Measurements from ENCODE around the gene CAST. TPM values are rescaled to one million over a fixed set of nuclear protein-coding genes. Genes with fewer than 3 reads are reported as not detected.

Gene CAST
- total and polyA plus RNA-seq, 2 donors (not counting 3 experiments of a cell fraction or from before 2014, with no cell fraction given): 33.7 to 194 TPM

GRCh38 chr5:96729156-96729555 is 67.0 kb downstream of the CAST start:
- TF ChIP-seq JUN (IDR thresholded peaks at IDR 0.05; ENCODE audit: borderline replicate concordance, insufficient read depth, insufficient read length, low read depth) (no peak), POLR2A (IDR thresholded peaks at IDR 0.05; ENCODE audit: low read depth, low read length) (no peak), CTCF (IDR thresholded peaks at IDR 0.05; ENCODE audit: extremely low read depth in 1 of 2, insufficient read depth in 1 of 2, low read depth in 1 of 2, low read length in 2 of 2) (no peak), POLR2AphosphoS5 (IDR thresholded peaks at IDR 0.05; ENCODE audit: insufficient read depth, low read depth, low read length) (no peak), FOS (IDR thresholded peaks at IDR 0.05; ENCODE audit: borderline replicate concordance, insufficient read depth, low read length) (no peak), EZH2 (IDR thresholded peaks at IDR 0.05; ENCODE audit: borderline replicate concordance, low read depth, low read length, severe bottlenecking) (no peak), MYC (IDR thresholded peaks at IDR 0.05; ENCODE audit: low read depth, low read length) (no peak), GATA2 (IDR thresholded peaks at IDR 0.05; ENCODE audit: insufficient read depth, insufficient read length, low read depth, low read length) (no peak)
- TF ChIP-seq, protein P1, sequence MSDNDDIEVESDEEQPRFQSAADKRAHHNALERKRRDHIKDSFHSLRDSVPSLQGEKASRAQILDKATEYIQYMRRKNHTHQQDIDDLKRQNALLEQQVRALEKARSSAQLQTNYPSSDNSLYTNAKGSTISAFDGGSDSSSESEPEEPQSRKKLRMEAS (IDR thresholded peaks at IDR 0.05; ENCODE audit: insufficient read depth, insufficient read length): no peak
- dilution Hi-C loops (cut with MboI; ENCODE audit: extremely low pct_ligation_motif_present, low sequenced_read_pairs) (no loop called here), intact Hi-C loops (cut with micrococcal nuclease) (loop anchor here (1.0 to 2.0 kb wide), 2 partner anchors 115 to 384 kb away; no protein-coding TSS in a partner anchor)
- no peak overlapping the region for H3K4me3 ChIP-seq (replicated peaks in 1 of 3; ENCODE audit: insufficient read depth in 1 of 3, low read depth in 1 of 3, low read length in 3 of 3)
- ChIA-PET POLR2A (no interaction called here), CTCF (interaction anchor here (1.6 to 4.1 kb wide), 5 partner anchors 9 to 384 kb away, joined by 3 to 31 read pairs (median 6); no protein-coding TSS in a partner anchor)
- peaks cover 3% of the 10 kb centered on the region for H3K79me2 ChIP-seq (ENCODE audit: control insufficient read depth, insufficient read depth, low read length)
- no peaks in the 10 kb centered on the region for H4K20me1 ChIP-seq (replicated peaks; ENCODE audit: control insufficient read depth, extremely low read depth, insufficient read depth, low read length)
- H3K36me3 ChIP-seq (ENCODE audit: control insufficient read depth in 2 of 2, extremely low read depth in 1 of 2, insufficient read depth in 2 of 2, low read length in 2 of 2): peaks cover 5 to 9% of the 10 kb centered on the region in 2 experiments
- DNase-seq (ENCODE audit: low read depth, low spot score) (no peak), FAIRE-seq (no peak)
- H3K9me3 ChIP-seq (replicated peaks; ENCODE audit: control insufficient read depth, insufficient read depth, low read length): no peaks in the 10 kb centered on the region
- BruUV-seq (replicated peaks): no TSS peak
- H3K4me2 ChIP-seq (ENCODE audit: insufficient read depth, low read length): no peak overlapping the region
- no peak overlapping the region for H3K27ac ChIP-seq (ENCODE audit: insufficient read depth, low read depth, low read length)
- no peaks in the 10 kb centered on the region for H3K9me1 ChIP-seq (replicated peaks; ENCODE audit: control insufficient read depth, extremely low read depth, insufficient read depth, low read length)
- H2AFZ ChIP-seq (ENCODE audit: low read depth, low read length): no peak overlapping the region
- H3K27me3 ChIP-seq (ENCODE audit: control insufficient read depth in 2 of 2, insufficient read depth in 2 of 2, low read length in 2 of 2): no peaks in the 10 kb centered on the region
- H3K9ac ChIP-seq (replicated peaks; ENCODE audit: extremely low read depth, insufficient read depth, low read length): no peak overlapping the region
- no peaks in the 10 kb centered on the region for H3K4me1 ChIP-seq (ENCODE audit: control insufficient read depth, extremely low read depth, insufficient read depth, low read length)

Measured in endothelial cell of umbilical vein (primary cell).